Lung (tissue), 12 donors: ENCODE measurements around the gene GATB. TPM values are rescaled to one million over a fixed set of nuclear protein-coding genes. Genes with fewer than 3 reads are reported as not detected.

Source experiments
- ATAC-seq: fragments of 200-7000 bp; cut with Tn5 transposase; one replicate; pipeline ENCODE4 v1.9.1; 2020; ENCODE audit warnings: moderate number of reproducible peaks; ENCODE audit not compliant: insufficient read depth, low FRiP score
- DNase-seq, 3 donors: peaks; one replicate each; pipeline ENCODE4 v3.0.0-alpha.2; 2013 to 2017
- H3K27ac ChIP-seq, 2 donors: one replicate each; pipeline ENCODE4 v1.5.1; 2013; ENCODE audit warnings: mild to moderate bottlenecking in 2 of 2, moderate library complexity in 2 of 2, control low read depth in 1 of 2, inconsistent platforms in 1 of 2, low read depth in 1 of 2, low read length in 1 of 2
- H3K27me3 ChIP-seq, 3 donors: one replicate each; pipeline ENCODE4 v1.5.1; 2013; ENCODE audit warnings: low read length in 2 of 3; ENCODE audit not compliant: control insufficient read depth in 3 of 3, insufficient read depth in 3 of 3
- H3K36me3 ChIP-seq, 4 donors: one replicate each; pipeline ENCODE4 v1.5.1; 2013; ENCODE audit warnings: low read length in 4 of 4, mild to moderate bottlenecking in 1 of 4, moderate library complexity in 1 of 4; ENCODE audit not compliant: control insufficient read depth in 4 of 4, insufficient read depth in 4 of 4
- H3K4me1 ChIP-seq, 5 donors: one replicate each; pipeline ENCODE4 v1.5.1; 2013; ENCODE audit warnings: low read length in 5 of 5, mild to moderate bottlenecking in 2 of 5, moderate library complexity in 1 of 5; ENCODE audit not compliant: control insufficient read depth in 5 of 5, insufficient read depth in 5 of 5
- H3K4me3 ChIP-seq: one replicate; pipeline ENCODE4 v1.5.1; 2013; ENCODE audit warnings: mild to moderate bottlenecking, control low read depth, moderate library complexity
- H3K9ac ChIP-seq, 2 donors: one replicate each; pipeline ENCODE4 v1.5.1; 2013; ENCODE audit warnings: low read length in 2 of 2, control low read depth in 1 of 2; ENCODE audit not compliant: insufficient read depth in 1 of 2
- H3K9me3 ChIP-seq, 4 donors: one replicate each; pipeline ENCODE4 v1.5.1; 2013; ENCODE audit warnings: low read length in 3 of 4, mild to moderate bottlenecking in 1 of 4, moderate library complexity in 1 of 4; ENCODE audit not compliant: control insufficient read depth in 4 of 4, insufficient read depth in 3 of 4
- CTCF ChIP-seq: IDR thresholded peaks from 2 replicates; pipeline ENCODE4 v1.5.1; 2012; ENCODE audit warnings: mild to moderate bottlenecking; ENCODE audit errors: control extremely low read depth, extremely low read depth
- WGBS, 2 donors: extraction: QIAGEN DNeasy Blood & Tissue Kit; methylation state at CpG; one replicate each; pipeline ENCODE4 v1.1.7; 2013; 5-methylcytosine and 5-hydroxymethylcytosine counted together
- polyA plus RNA-seq, 2 donors: library from polyadenylated mRNA; stranded (reverse); fragments of 200-250 nt; gene quantifications; one replicate each; pipeline ENCODE4 v1.2.1, GENCODE V29; 2013
- total RNA-seq, 2 donors: library from RNA; depleted of rRNA in 1 of 2; stranded (reverse); fragments of >200 nt in 1 of 2; gene quantifications; one replicate each; pipeline ENCODE4 v1.2.1, GENCODE V29; 2014 to 2021
- donor health status: control.
- donor health status: control.
- donor health status: Bipolar disorder and iron deficiency.
- donor health status: healthy.
- donor health status: DM: yes; HTN: yes; CAD: no.

The GATB gene
- total and polyA plus RNA-seq, 4 donors = 11.0 to 18.4 (median 15.6) TPM

- 94 to 99% methylated on average over 4 of the region's 4 CpGs for WGBS, 2 donors
- no peak overlapping the region for H3K4me3 ChIP-seq
- no peak for DNase-seq
These were observed 47.7 kb upstream of the GATB start for GRCh38 chr4:151808542-151808941.

GRCh38 chr4:151808120-151808529, 47.3 kb upstream of the GATB start:
- Histone ChIP-seq H3K4me1 (peaks cover 0 to 4% (median 0%) of the 10 kb centered on the region in 5 donors), H3K36me3 (no peaks in the 10 kb centered on the region), H3K9me3 (no peaks in the 10 kb centered on the region), H3K27ac (peak overlapping the region in 1 of 2 donors; percentile 86), H3K4me3 (no peak overlapping the region), H3K9ac (no peak overlapping the region), H3K27me3 (no peaks in the 10 kb centered on the region)
- 87 to 93% methylated on average over 9 of the region's 9 CpGs for WGBS, 2 donors
- no peak for DNase-seq
- ATAC-seq = no peak
- TF ChIP-seq CTCF = no peak

More at GRCh38 chr4:151808542-151808941, 47.7 kb upstream of the GATB start:
- Histone ChIP-seq H3K4me1 (peaks cover 0 to 4% (median 0%) of the 10 kb centered on the region in 5 donors), H3K27me3 (no peaks in the 10 kb centered on the region), H3K9ac (no peak overlapping the region), H3K9me3 (no peaks in the 10 kb centered on the region), H3K36me3 (no peaks in the 10 kb centered on the region), H3K27ac (peak overlapping the region in 1 of 2 donors; percentile 86)
- TF ChIP-seq CTCF = no peak
- ATAC-seq = no peak

GRCh38 chr4:151807220-151807619, 46.4 kb upstream of the GATB start:
- H3K27me3 ChIP-seq = no peaks in the 10 kb centered on the region
- no peak overlapping the region for H3K9ac ChIP-seq
- H3K36me3 ChIP-seq = no peaks in the 10 kb centered on the region
- no peak overlapping the region for H3K4me3 ChIP-seq
- peak in 2 of 3 donors; percentile 3 to 10 for DNase-seq
- no peak for TF ChIP-seq CTCF
- no peaks in the 10 kb centered on the region for H3K9me3 ChIP-seq
- 48 to 65% methylated on average over 7 of the region's 7 CpGs for WGBS, 2 donors
- no peak for ATAC-seq
- peak overlapping the region; percentile 6 to 86 for H3K27ac ChIP-seq
- H3K4me1 ChIP-seq = peaks cover 0 to 4% (median 0%) of the 10 kb centered on the region in 5 donors

GRCh38 chr4:151806511-151806927, 45.7 kb upstream of the GATB start:
- no peak for TF ChIP-seq CTCF
- Histone ChIP-seq H3K4me1 (peaks cover 0 to 4% (median 0%) of the 10 kb centered on the region in 5 donors), H3K9me3 (no peaks in the 10 kb centered on the region), H3K27ac (peak overlapping the region in 1 of 2 donors; percentile 86), H3K36me3 (no peaks in the 10 kb centered on the region), H3K27me3 (no peaks in the 10 kb centered on the region), H3K4me3 (no peak overlapping the region), H3K9ac (no peak overlapping the region)
- 57 to 59% methylated on average over 6 of the region's 6 CpGs for WGBS, 2 donors
- DNase-seq (no peak), ATAC-seq (no peak)
